GM23338 (cell line): ENCODE results near the gene FARS2. TPM values are rescaled to one million over a fixed set of nuclear protein-coding genes. Genes with fewer than 3 reads are reported as not detected.
"Not testable (repeated sequence)": the region's sequence is repeated elsewhere in the genome, so short reads cannot be mapped to it uniquely, and the experiment has no call there.

Experiments
- ATAC-seq: fragments of 200-7000 bp; cut with Tn5 transposase; 3 replicates; pipeline ENCODE4 v1.9.1; 2020
- DNase-seq: peaks from one replicate; pipeline ENCODE4 v3.0.0-alpha.2; 2015; ENCODE audit warnings: low spot score
- H2AFZ ChIP-seq: fragments of 200-600 bp; sonication (generic); 2 replicates; pipeline ENCODE4 v1.8.0; 2016; ENCODE audit warnings: antibody characterized with exemption, mild to moderate bottlenecking, moderate library complexity
- H3F3A ChIP-seq: fragments of 200-600 bp; sonication (generic); replicated peaks from 2 replicates; pipeline ENCODE4 v1.8.0; 2017; ENCODE audit warnings: antibody characterized with exemption, mixed run types, low read depth
- H3K27ac ChIP-seq: fragments of 200-600 bp; sonication (generic); 2 replicates; pipeline ENCODE4 v1.6.1; 2016; ENCODE audit warnings: low read depth
- H3K27me3 ChIP-seq: fragments of 200-600 bp; sonication (generic); 2 replicates; pipeline ENCODE4 v1.8.0; 2016; ENCODE audit warnings: mild to moderate bottlenecking, mixed run types, moderate library complexity; ENCODE audit not compliant: insufficient read depth
- H3K36me3 ChIP-seq: fragments of 200-600 bp; sonication (generic); 2 replicates; pipeline ENCODE4 v1.8.0; 2016; ENCODE audit warnings: mild to moderate bottlenecking; ENCODE audit not compliant: insufficient read depth
- H3K4me1 ChIP-seq: fragments of 200-600 bp; sonication (generic); 2 replicates; pipeline ENCODE4 v1.8.0; 2016; ENCODE audit warnings: mild to moderate bottlenecking, moderate library complexity; ENCODE audit not compliant: insufficient read depth
- H3K4me2 ChIP-seq: fragments of 200-600 bp; sonication (generic); 2 replicates; pipeline ENCODE4 v1.7.1; 2017; ENCODE audit warnings: mixed run types
- H3K4me3 ChIP-seq: fragments of 200-600 bp; sonication (generic); 2 replicates; pipeline ENCODE4 v1.6.1; 2016; ENCODE audit warnings: mixed run types
- H3K79me2 ChIP-seq: fragments of 200-600 bp; sonication (generic); replicated peaks from 2 replicates; pipeline ENCODE4 v1.8.0; 2017; ENCODE audit warnings: mild to moderate bottlenecking; ENCODE audit not compliant: insufficient read depth
- H3K9me2 ChIP-seq: fragments of 200-600 bp; sonication (generic); 2 replicates; pipeline ENCODE4 v1.8.0; 2017; ENCODE audit not compliant: insufficient read depth
- H4K20me1 ChIP-seq: fragments of 200-600 bp; sonication (generic); replicated peaks from 2 replicates; pipeline ENCODE4 v1.8.0; 2017; ENCODE audit warnings: mild to moderate bottlenecking; ENCODE audit not compliant: insufficient read depth
- H3K27ac Mint-ChIP-seq: 2 replicates; pipeline ENCODE4 v1.8.0; 2020; ENCODE audit warnings: inconsistent platforms, mild to moderate bottlenecking, moderate library complexity, mixed read lengths
- H3K27me3 Mint-ChIP-seq: 3 replicates; pipeline ENCODE4 v1.8.0; 2022; ENCODE audit warnings: low read depth, mild to moderate bottlenecking, moderate library complexity, mixed read lengths, inconsistent platforms; ENCODE audit not compliant: insufficient read depth, poor library complexity
- H3K36me3 Mint-ChIP-seq: 3 replicates; pipeline ENCODE4 v1.8.0; 2021; ENCODE audit warnings: low read depth, mild to moderate bottlenecking, inconsistent platforms, moderate library complexity, mixed read lengths
- H3K4me1 Mint-ChIP-seq: 3 replicates; pipeline ENCODE4 v1.8.0; 2020; ENCODE audit warnings: mild to moderate bottlenecking, inconsistent platforms, mixed read lengths
- H3K4me3 Mint-ChIP-seq: 3 replicates; pipeline ENCODE4 v1.8.0; 2021; ENCODE audit warnings: moderate library complexity, mild to moderate bottlenecking, inconsistent platforms, mixed read lengths
- H3K9me3 Mint-ChIP-seq: 3 replicates; pipeline ENCODE4 v1.8.0; 2020; ENCODE audit warnings: moderate library complexity, mild to moderate bottlenecking, inconsistent platforms, mixed read lengths
- CTCF ChIP-seq, 2 experiments: fragments of 200-600 bp in 1 of 2; sonication (generic) in 1 of 2; conservative IDR thresholded peaks; 2 replicates each; pipeline versions ENCODE4 v1.5.1 to v1.6.1; 2016 to 2017; ENCODE audit warnings: antibody characterized with exemption in 2 of 2, low read depth in 2 of 2, mild to moderate bottlenecking in 2 of 2, moderate library complexity in 1 of 2
- EZH2phosphoT487 ChIP-seq: fragments of 200-600 bp; sonication (generic); IDR thresholded peaks from one replicate; pipeline ENCODE4 v1.8.1; 2018; ENCODE audit warnings: antibody characterized with exemption; ENCODE audit not compliant: unreplicated experiment
- JUNB ChIP-seq: IDR thresholded peaks from one replicate; pipeline ENCODE4 v1.6.1; 2016; ENCODE audit warnings: antibody characterized with exemption; ENCODE audit not compliant: unreplicated experiment
- NANOG ChIP-seq: IDR thresholded peaks from 2 replicates; pipeline ENCODE4 v1.6.1; 2016; ENCODE audit warnings: antibody characterized with exemption, borderline replicate concordance
- POLR2AphosphoS5 ChIP-seq: IDR thresholded peaks from 2 replicates; pipeline ENCODE4 v1.6.1; 2016; ENCODE audit warnings: antibody characterized with exemption, low read depth
- STAT1 ChIP-seq: IDR thresholded peaks from one replicate; pipeline ENCODE4 v1.6.1; 2016; ENCODE audit warnings: antibody characterized with exemption; ENCODE audit not compliant: unreplicated experiment
- ZNF462 ChIP-seq: fragments of 250-450 bp; sonication (Bioruptor Pico); IDR thresholded peaks from 2 replicates; pipeline ENCODE4 v1.5.0; 2020; ENCODE audit warnings: mild to moderate bottlenecking, moderate library complexity
- polyA plus RNA-seq: library from polyadenylated mRNA; unstranded; fragments of >200 nt; fragmentation: Nextera tagmentation; extraction: Ambion mirVana; gene quantifications from 2 replicates; pipeline ENCODE4 v1.2.1, GENCODE V29; 2016
- total RNA-seq: library from RNA; depleted of rRNA; stranded (reverse); fragments of >200 nt; shearing (Covaris generic); gene quantifications from 2 replicates; pipeline ENCODE4 v1.2.3, GENCODE V29; 2014

The FARS2 gene
- total and polyA plus RNA-seq, 2 experiments from 2014 or later = 7.6 to 19.0 TPM

- H3K27me3 ChIP-seq, H3K27ac ChIP-seq, H3K27ac Mint-ChIP-seq, ATAC-seq, H4K20me1 ChIP-seq, H3K4me1 ChIP-seq, H3K4me3 Mint-ChIP-seq, H3K27me3 Mint-ChIP-seq, H3K4me2 ChIP-seq, H3K36me3 ChIP-seq, H3K79me2 ChIP-seq, H2AFZ ChIP-seq, H3K4me1 Mint-ChIP-seq, H3K4me3 ChIP-seq, H3F3A ChIP-seq, H3K9me2 ChIP-seq: not testable (repeated sequence)
- H3K36me3 Mint-ChIP-seq = peaks cover 33% of the 10 kb centered on the region
- DNase-seq = peak; percentile 17
- peaks cover 48% of the 10 kb centered on the region for H3K9me3 Mint-ChIP-seq
Observed at GRCh38 chr6:5806406-5806805, 545.1 kb downstream of the FARS2 start.

- Mint-ChIP-seq H3K4me1 (no peaks in the 10 kb centered on the region), H3K27me3 (peaks cover 2% of the 10 kb centered on the region), H3K36me3 (peaks cover 31% of the 10 kb centered on the region), H3K9me3 (peaks cover 59% of the 10 kb centered on the region), H3K4me3 (no peak overlapping the region), H3K27ac (no peak overlapping the region)
- H3K79me2 ChIP-seq = no peaks in the 10 kb centered on the region
- H3K36me3 ChIP-seq = no peaks in the 10 kb centered on the region; the same call in 1 of the 2 replicates
- H3K27ac ChIP-seq = no peak overlapping the region
- ATAC-seq (no peak), DNase-seq (no peak)
- no peak overlapping the region for H3K4me2 ChIP-seq
- TF ChIP-seq CTCF (conservative IDR thresholded peaks at IDR 0.05; ENCODE audit: low read depth in 2 of 2) (peak in 1 of 2 experiments; percentile 13; a peak in 1 of 4 replicates), NANOG (no peak)
- 0 out of 2 replicates have a peak, but pooled peaks cover 4% of the 10 kb centered on the region for H3K9me2 ChIP-seq
- H3F3A ChIP-seq = no peaks in the 10 kb centered on the region
- H3K4me3 ChIP-seq = no peak overlapping the region
- no peaks in the 10 kb centered on the region for H3K27me3 ChIP-seq
- no peaks in the 10 kb centered on the region for H4K20me1 ChIP-seq
- no peak overlapping the region for H2AFZ ChIP-seq
- H3K4me1 ChIP-seq = no peaks in the 10 kb centered on the region
Observed at GRCh38 chr6:5809450-5809849, 548.1 kb downstream of the FARS2 start.

- no peak for DNase-seq
- Histone ChIP-seq H3K4me2 (no peak overlapping the region), H3F3A (no peaks in the 10 kb centered on the region), H3K4me1 (no peaks in the 10 kb centered on the region), H3K4me3 (no peak overlapping the region), H2AFZ (no peak overlapping the region), H3K27ac (no peak overlapping the region), H3K36me3 (no peaks in the 10 kb centered on the region), H3K79me2 (no peaks in the 10 kb centered on the region), H4K20me1 (no peaks in the 10 kb centered on the region), H3K27me3 (no peaks in the 10 kb centered on the region), H3K9me2 (0 out of 2 replicates have a peak, but pooled peaks cover 4% of the 10 kb centered on the region)
- no peaks in the 10 kb centered on the region for H3K4me1 Mint-ChIP-seq
- ATAC-seq = no peak
- peaks cover 42% of the 10 kb centered on the region for H3K9me3 Mint-ChIP-seq
- H3K27me3 Mint-ChIP-seq = peaks cover 4% of the 10 kb centered on the region
- no peak overlapping the region for H3K4me3 Mint-ChIP-seq
- no peak overlapping the region for H3K27ac Mint-ChIP-seq
- H3K36me3 Mint-ChIP-seq = peaks cover 14% of the 10 kb centered on the region
- TF ChIP-seq ZNF462 = no peak
- no peak for TF ChIP-seq STAT1
- TF ChIP-seq JUNB = no peak
- TF ChIP-seq NANOG = no peak
- no peak for TF ChIP-seq POLR2AphosphoS5
- no peak for TF ChIP-seq EZH2phosphoT487
- no peak for TF ChIP-seq CTCF (conservative IDR thresholded peaks at IDR 0.05; ENCODE audit: low read depth in 2 of 2)
Observed at GRCh38 chr6:5811997-5812396, 550.7 kb downstream of the FARS2 start.
